IPS-15b (cell line): ENCODE measurements around the gene CCDC40.

ENCODE experiments used
- H3K27me3 ChIP-seq: one replicate; pipeline ENCODE4 v1.6.1; 2013; ENCODE audit warnings: low read length; ENCODE audit not compliant: control insufficient read depth, insufficient read depth
- H3K36me3 ChIP-seq: one replicate; pipeline ENCODE4 v1.6.1; 2013; ENCODE audit warnings: low read length; ENCODE audit not compliant: control insufficient read depth, insufficient read depth
- H3K4me1 ChIP-seq: one replicate; pipeline ENCODE4 v1.6.1; 2013; ENCODE audit warnings: mild to moderate bottlenecking, low read length; ENCODE audit not compliant: control insufficient read depth, insufficient read depth
- H3K4me3 ChIP-seq: one replicate; pipeline ENCODE4 v1.5.1; 2013; ENCODE audit warnings: low read depth, low read length
- H3K9ac ChIP-seq: one replicate; pipeline ENCODE4 v1.6.1; 2013; ENCODE audit warnings: low read depth, mild to moderate bottlenecking, low read length
- H3K9me3 ChIP-seq: one replicate; pipeline ENCODE4 v1.6.1; 2013; ENCODE audit warnings: mild to moderate bottlenecking, low read length; ENCODE audit not compliant: control insufficient read depth, insufficient read depth

CCDC40 gene

GRCh38 chr17:80119271-80119791 lies 82.9 kb downstream of the CCDC40 start:
- Histone ChIP-seq H3K9ac (no peak overlapping the region), H3K36me3 (no peaks in the 10 kb centered on the region), H3K27me3 (no peaks in the 10 kb centered on the region), H3K4me1 (peaks cover 6% of the 10 kb centered on the region), H3K4me3 (no peak overlapping the region), H3K9me3 (no peaks in the 10 kb centered on the region)

GRCh38 chr17:80119839-80120238 lies 83.4 kb downstream of the CCDC40 start:
- Histone ChIP-seq H3K4me3 (no peak overlapping the region), H3K9me3 (no peaks in the 10 kb centered on the region), H3K4me1 (peaks cover 11% of the 10 kb centered on the region), H3K9ac (no peak overlapping the region), H3K36me3 (no peaks in the 10 kb centered on the region), H3K27me3 (no peaks in the 10 kb centered on the region)

DNA sequence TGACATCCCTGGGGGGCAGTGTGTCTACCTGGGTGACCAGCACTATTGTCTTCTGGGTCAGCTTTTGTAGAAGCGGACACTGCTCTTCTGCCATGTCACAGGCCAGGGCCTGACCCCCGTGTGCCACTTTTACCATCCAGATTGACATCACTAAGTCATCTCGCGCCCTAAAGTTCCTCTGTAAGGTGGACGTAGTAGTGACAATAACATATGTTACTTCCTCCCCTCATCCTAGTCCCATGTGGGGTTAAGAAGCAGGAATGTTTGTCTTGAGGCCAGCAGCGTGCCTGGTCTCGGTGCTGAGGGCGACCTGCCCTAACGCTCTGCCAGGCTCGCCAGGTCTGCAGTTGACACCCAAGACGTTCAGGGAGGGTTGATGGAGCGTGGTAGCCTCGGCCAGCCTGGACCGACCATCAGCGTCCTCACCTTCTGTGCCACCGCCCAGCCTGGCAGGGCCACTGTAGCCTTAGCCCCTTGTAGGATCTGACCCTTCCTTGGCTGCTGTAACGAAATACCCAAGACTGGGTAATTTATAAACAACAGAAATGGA lies 85.7 kb downstream of the CCDC40 start:
- Histone ChIP-seq H3K36me3 (no peaks in the 10 kb centered on the region), H3K4me3 (no peak overlapping the region), H3K4me1 (peaks cover 12% of the 10 kb centered on the region), H3K9ac (no peak overlapping the region), H3K9me3 (no peaks in the 10 kb centered on the region), H3K27me3 (no peaks in the 10 kb centered on the region)

DNA sequence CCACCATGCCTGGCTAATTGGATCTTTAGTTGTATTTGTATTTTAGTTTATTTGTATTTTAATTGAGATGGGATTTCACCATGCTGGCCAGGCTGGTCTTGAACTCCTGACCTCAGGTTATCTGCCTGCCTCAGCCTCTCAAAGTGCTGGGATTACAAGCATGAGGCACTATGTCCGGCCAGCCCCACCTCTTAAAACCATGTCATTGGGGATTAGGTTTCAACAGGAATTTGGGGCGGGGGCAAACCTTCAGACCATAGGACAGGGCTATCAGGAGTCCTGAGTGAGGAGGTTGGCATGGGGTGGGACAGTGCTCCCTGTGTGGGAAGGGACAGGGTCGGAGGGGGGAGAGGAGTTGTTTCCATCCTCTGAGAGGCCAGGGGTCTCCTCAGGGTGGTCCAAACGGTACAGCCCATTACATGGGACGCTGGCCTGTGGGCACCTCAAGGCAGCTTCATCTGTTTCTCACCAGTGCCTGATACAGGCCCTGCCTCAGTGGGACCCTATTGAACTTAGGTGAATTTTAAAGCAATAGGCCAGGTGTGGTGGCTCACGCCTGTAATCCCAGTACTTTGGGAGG lies 86.6 kb downstream of the CCDC40 start:
- no peaks in the 10 kb centered on the region for H3K36me3 ChIP-seq
- no peaks in the 10 kb centered on the region for H3K27me3 ChIP-seq
- H3K4me1 ChIP-seq, result peaks cover 12% of the 10 kb centered on the region
- no peak overlapping the region for H3K4me3 ChIP-seq
- no peaks in the 10 kb centered on the region for H3K9me3 ChIP-seq
- H3K9ac ChIP-seq, result no peak overlapping the region

- Histone ChIP-seq H3K4me3 (no peak overlapping the region), H3K9me3 (no peaks in the 10 kb centered on the region), H3K36me3 (no peaks in the 10 kb centered on the region), H3K4me1 (peaks cover 12% of the 10 kb centered on the region), H3K9ac (no peak overlapping the region), H3K27me3 (no peaks in the 10 kb centered on the region)
Observed at GRCh38 chr17:80123791-80124190, 87.3 kb downstream of the CCDC40 start.

GRCh38 chr17:80124351-80124981 lies 88.0 kb downstream of the CCDC40 start:
- H3K27me3 ChIP-seq, result no peaks in the 10 kb centered on the region
- no peak overlapping the region for H3K9ac ChIP-seq
- H3K36me3 ChIP-seq, result no peaks in the 10 kb centered on the region
- no peak overlapping the region for H3K4me3 ChIP-seq
- H3K4me1 ChIP-seq, result peaks cover 12% of the 10 kb centered on the region
- no peaks in the 10 kb centered on the region for H3K9me3 ChIP-seq

GRCh38 chr17:80125656-80126448 lies 89.4 kb downstream of the CCDC40 start:
- no peaks in the 10 kb centered on the region for H3K36me3 ChIP-seq
- no peak overlapping the region for H3K4me3 ChIP-seq
- H3K9ac ChIP-seq, result no peak overlapping the region
- H3K4me1 ChIP-seq, result peaks cover 12% of the 10 kb centered on the region
- H3K27me3 ChIP-seq, result no peaks in the 10 kb centered on the region
- H3K9me3 ChIP-seq, result no peaks in the 10 kb centered on the region

DNA sequence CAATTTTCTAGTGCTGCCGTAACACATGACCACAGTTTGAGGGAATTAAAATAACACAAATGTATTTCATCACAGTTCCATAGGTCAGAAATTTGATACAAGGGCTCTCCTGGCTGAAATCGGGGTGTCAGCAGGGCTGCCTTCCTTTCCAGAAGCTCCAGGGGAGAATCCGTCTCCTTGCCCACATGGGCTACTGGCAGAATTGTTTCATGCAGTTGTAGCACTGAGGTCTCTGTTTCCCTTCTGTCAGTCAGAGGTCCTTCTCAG lies 89.9 kb downstream of the CCDC40 start:
- no peak overlapping the region for H3K4me3 ChIP-seq
- no peaks in the 10 kb centered on the region for H3K27me3 ChIP-seq
- no peaks in the 10 kb centered on the region for H3K36me3 ChIP-seq
- no peaks in the 10 kb centered on the region for H3K9me3 ChIP-seq
- H3K9ac ChIP-seq, result no peak overlapping the region
- peaks cover 12% of the 10 kb centered on the region for H3K4me1 ChIP-seq

DNA sequence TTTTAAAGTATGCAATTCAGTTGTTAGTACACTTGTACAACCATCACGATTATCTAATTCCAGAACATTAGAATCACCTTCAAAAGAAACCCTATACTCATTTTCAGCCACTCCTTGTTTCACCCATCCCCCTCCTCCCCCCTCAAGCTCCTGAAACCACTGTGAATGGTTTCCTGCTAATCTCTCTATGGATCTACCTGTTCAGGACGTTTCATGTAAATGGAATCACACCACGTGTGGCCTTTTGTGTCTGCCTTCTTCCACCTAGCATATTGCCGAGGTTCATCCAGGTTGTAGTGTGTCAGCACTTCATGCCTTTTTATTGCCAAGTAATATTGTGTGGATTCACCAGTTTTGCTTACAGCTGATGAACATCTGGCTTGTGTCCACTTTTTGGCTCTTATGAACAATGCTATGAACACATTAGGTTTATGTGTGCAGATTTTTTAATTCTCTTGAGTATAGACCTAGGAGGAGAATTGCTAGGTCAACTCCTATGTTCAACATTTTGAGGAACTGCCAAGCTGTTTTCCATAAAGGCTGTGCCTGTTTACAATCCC lies 92.6 kb downstream of the CCDC40 start:
- Histone ChIP-seq H3K27me3 (no peaks in the 10 kb centered on the region), H3K36me3 (peaks cover 9% of the 10 kb centered on the region), H3K4me1 (peaks cover 7% of the 10 kb centered on the region), H3K4me3 (no peak overlapping the region), H3K9ac (no peak overlapping the region), H3K9me3 (no peaks in the 10 kb centered on the region)

GRCh38 chr17:80130992-80131391 lies 94.5 kb downstream of the CCDC40 start:
- Histone ChIP-seq H3K9ac (no peak overlapping the region), H3K36me3 (peaks cover 17% of the 10 kb centered on the region), H3K4me1 (no peaks in the 10 kb centered on the region), H3K9me3 (no peaks in the 10 kb centered on the region), H3K4me3 (no peak overlapping the region), H3K27me3 (no peaks in the 10 kb centered on the region)

DNA sequence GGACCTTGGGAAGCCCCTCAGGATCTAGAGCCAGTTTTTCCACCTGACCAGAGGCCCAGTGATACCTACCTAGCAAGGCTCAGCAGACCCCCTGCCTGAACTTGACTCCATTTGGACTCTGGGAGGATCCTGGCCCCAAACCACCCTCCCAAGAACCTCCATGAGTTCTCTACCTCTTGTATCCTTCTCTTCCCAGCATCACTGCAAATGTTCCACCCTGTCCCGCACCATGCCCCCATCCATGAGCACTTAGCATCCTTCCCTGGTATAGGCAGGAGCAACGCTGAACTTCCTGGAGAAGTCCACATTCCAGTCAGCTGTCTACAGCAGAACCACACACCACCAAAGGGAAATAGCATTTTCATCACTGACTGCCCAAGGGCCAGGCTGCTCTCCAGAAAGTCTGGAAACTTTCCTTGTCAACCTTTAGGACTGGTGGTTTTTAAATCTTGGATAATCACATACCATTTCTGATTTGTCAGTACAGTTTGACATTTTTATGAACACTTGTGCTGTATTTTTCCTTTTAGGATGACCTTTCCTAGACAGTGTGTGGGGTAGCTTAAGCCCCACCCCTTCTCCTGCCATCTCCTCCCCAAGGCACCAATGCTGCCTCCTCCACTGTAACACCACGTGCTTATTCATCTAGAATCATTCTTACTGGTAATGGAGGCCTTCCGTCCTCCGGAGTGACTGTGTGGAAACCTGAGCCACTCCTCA lies 96.6 kb downstream of the CCDC40 start:
- no peaks in the 10 kb centered on the region for H3K4me1 ChIP-seq
- H3K36me3 ChIP-seq, result peaks cover 31% of the 10 kb centered on the region
- no peaks in the 10 kb centered on the region for H3K27me3 ChIP-seq

More for the DNA sequence above, 96.6 kb downstream of the CCDC40 start:
- Histone ChIP-seq H3K9me3 (no peaks in the 10 kb centered on the region), H3K9ac (no peak overlapping the region), H3K4me3 (no peak overlapping the region)
